SK-N-SH treated with all-trans-retinoic acid at 6 μM for 48 hours (cell line): ENCODE results near the gene PSAP.

Experiments used
- ARNTL ChIP-seq: fragments of 450-650 bp; formaldehyde crosslinking; IDR thresholded peaks from 2 replicates; pipeline ENCODE4 v1.5.0; 2020; ENCODE audit warnings: low read depth, mild to moderate bottlenecking, moderate library complexity, borderline replicate concordance
- BACH2 ChIP-seq: fragments of 250-450 bp; sonication (Bioruptor Pico); IDR thresholded peaks from 2 replicates; pipeline ENCODE4 v1.9.0; 2021; ENCODE audit warnings: mild to moderate bottlenecking, borderline replicate concordance
- PPARA ChIP-seq: fragments of 250-450 bp; sonication (Bioruptor Pico); IDR thresholded peaks from 2 replicates; pipeline ENCODE4 v1.5.0; 2020; ENCODE audit warnings: mild to moderate bottlenecking, borderline replicate concordance
- ZNF70 ChIP-seq: fragments of 450-650 bp; formaldehyde crosslinking; IDR thresholded peaks from 2 replicates; pipeline ENCODE4 v1.5.0; 2020; ENCODE audit warnings: mild to moderate bottlenecking, moderate library complexity
- TF ChIP-seq, protein P1 (sequence below): fragments of 250-450 bp; sonication (Bioruptor Pico); IDR thresholded peaks from 2 replicates; pipeline ENCODE4 v1.5.1; 2020; ENCODE audit warnings: low read depth, mild to moderate bottlenecking, moderate library complexity

DNA sequence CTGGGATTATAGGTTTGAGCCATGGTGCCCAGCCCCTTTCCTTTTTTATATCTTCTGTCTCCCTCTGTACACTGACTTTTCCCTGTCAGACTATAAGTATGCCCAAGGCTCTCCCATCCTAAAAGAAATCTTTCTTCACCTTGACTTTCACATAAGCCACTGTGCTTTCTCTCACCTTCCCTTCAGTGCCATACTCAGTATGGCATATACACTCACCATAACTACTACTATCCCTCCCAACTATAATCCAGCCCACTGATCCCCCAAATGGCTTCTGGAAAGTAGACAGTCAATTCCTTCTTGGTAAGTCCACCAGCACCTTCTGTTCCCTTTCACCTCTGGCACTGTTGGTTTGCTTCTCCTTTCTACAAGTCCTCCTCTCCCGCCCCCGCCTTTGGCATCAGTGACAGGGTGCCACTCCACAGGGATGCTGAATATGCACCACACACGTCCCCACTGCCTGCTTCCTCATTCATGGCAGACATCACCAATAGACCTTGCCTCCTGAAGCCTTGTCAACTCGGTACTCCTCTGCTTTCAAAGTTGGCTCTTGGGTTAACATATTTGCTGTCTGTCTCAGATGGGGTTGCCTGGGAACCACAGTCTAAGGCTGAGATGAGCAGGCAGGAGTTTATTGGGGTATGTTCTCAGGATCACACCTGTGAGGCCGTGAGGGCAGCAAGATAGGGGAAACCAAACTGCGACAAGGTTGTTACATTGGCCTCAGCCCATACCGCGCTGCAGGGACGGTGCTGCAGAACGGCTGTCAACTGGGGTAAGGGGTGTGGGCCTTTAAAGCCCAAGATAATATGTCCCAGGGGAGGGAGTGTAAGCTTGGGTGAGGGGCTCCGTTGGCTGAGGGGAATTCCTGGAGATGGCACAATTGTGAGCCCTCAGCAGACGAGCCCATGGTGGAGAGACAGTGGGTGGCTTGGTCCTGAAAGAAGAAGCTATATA is 7.2 kb upstream of the PSAP start:
- TF ChIP-seq ZNF70 (no peak), BACH2 (no peak), ARNTL (CRISPR knock-in tag) (no peak), PPARA (CRISPR knock-in tag) (no peak)
- TF ChIP-seq, protein P1, sequence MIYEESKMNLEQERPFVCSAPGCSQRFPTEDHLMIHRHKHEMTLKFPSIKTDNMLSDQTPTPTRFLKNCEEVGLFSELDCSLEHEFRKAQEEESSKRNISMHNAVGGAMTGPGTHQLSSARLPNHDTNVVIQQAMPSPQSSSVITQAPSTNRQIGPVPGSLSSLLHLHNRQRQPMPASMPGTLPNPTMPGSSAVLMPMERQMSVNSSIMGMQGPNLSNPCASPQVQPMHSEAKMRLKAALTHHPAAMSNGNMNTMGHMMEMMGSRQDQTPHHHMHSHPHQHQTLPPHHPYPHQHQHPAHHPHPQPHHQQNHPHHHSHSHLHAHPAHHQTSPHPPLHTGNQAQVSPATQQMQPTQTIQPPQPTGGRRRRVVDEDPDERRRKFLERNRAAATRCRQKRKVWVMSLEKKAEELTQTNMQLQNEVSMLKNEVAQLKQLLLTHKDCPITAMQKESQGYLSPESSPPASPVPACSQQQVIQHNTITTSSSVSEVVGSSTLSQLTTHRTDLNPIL, result no peak
